K562 (cell line): ENCODE measurements around the gene TSPAN13. TPM values are rescaled to one million over a fixed set of nuclear protein-coding genes. Genes with fewer than 3 reads are reported as not detected.

ENCODE experiments used
- ATF1 ChIP-seq, 2 experiments: fragments of 450-650 bp in 1 of 2; IDR thresholded peaks; 2 replicates each; pipeline ENCODE4 v1.6.1; 2016; ENCODE audit warnings: missing compliant biosample characterization in 1 of 2, missing genetic modification characterization in 1 of 2
- FIP1L1 ChIP-seq: fragments of 200-400 bp; formaldehyde crosslinking; IDR thresholded peaks from 2 replicates; pipeline ENCODE4 v1.6.1; 2018; ENCODE audit warnings: mild to moderate bottlenecking, low read depth, low read length; ENCODE audit not compliant: poor library complexity, severe bottlenecking
- KLF6 ChIP-seq: fragments of 250-450 bp; sonication (Bioruptor Pico); IDR thresholded peaks from 2 replicates; pipeline ENCODE4 v1.4.0; 2020; ENCODE audit warnings: mild to moderate bottlenecking, moderate library complexity, borderline replicate concordance
- MAFK ChIP-seq: IDR thresholded peaks from 2 replicates; pipeline ENCODE4 v1.6.1; 2011; ENCODE audit warnings: low read length, improper control_type of control experiment
- MEIS2 ChIP-seq: fragments of 450-650 bp; IDR thresholded peaks from 2 replicates; pipeline ENCODE4 v1.6.1; 2014; ENCODE audit warnings: mild to moderate bottlenecking; ENCODE audit not compliant: partially characterized antibody
- POLR2AphosphoS2 ChIP-seq: IDR thresholded peaks from 2 replicates; pipeline ENCODE4 v1.6.1; 2012; ENCODE audit warnings: low read length, improper control_type of control experiment
- POLR2G ChIP-seq: fragments of 200-400 bp; formaldehyde crosslinking; IDR thresholded peaks from 2 replicates; pipeline ENCODE4 v1.6.1; 2017; ENCODE audit warnings: low read depth, mild to moderate bottlenecking, antibody characterized with exemption, low read length, moderate library complexity
- RBBP5 ChIP-seq: fragments of 200-600 bp; sonication (generic); IDR thresholded peaks from 2 replicates; pipeline ENCODE4 v1.6.1; 2012; ENCODE audit warnings: borderline replicate concordance, mild to moderate bottlenecking, low read length, control low read depth, inconsistent platforms; ENCODE audit not compliant: insufficient read depth, poor library complexity, severe bottlenecking
- STAT5A ChIP-seq: IDR thresholded peaks from 2 replicates; pipeline ENCODE4 v1.6.1; 2012; ENCODE audit warnings: low read length, inconsistent platforms, borderline replicate concordance
- U2AF2 ChIP-seq: fragments of 200-400 bp; formaldehyde crosslinking; optimal IDR thresholded peaks from 2 replicates; pipeline ENCODE3; 2017; ENCODE audit warnings: low read depth, mild to moderate bottlenecking, low read length
- XRCC4 ChIP-seq: IDR thresholded peaks from one replicate; pipeline ENCODE4 v1.6.1; 2011; ENCODE audit not compliant: insufficient read depth, insufficient read length; ENCODE audit errors: extremely low read depth
- ZNF121 ChIP-seq: sonication (generic); formaldehyde crosslinking; conservative IDR thresholded peaks from 2 replicates; pipeline ENCODE4 v1.8.0; 2022; ENCODE audit warnings: missing genetic modification reagents
- ZNF197 ChIP-seq: fragments of 200-800 bp; sonication (Bioruptor generic); IDR thresholded peaks from 2 replicates; pipeline ENCODE4 v1.6.1; 2016; ENCODE audit warnings: low read depth, missing genetic modification characterization, missing compliant biosample characterization
- ZNF57 ChIP-seq: fragments of 450-650 bp; formaldehyde crosslinking; IDR thresholded peaks from 2 replicates; pipeline ENCODE4 v1.4.0; 2020; ENCODE audit warnings: mild to moderate bottlenecking, moderate library complexity
- polyA plus RNA-seq, 8 experiments: library from polyadenylated mRNA; depleted of rRNA in 4 of 8; stranded (reverse) in 5 of 8; unstranded in 3 of 8; fragments of >200 nt; fragmentation: Nextera tagmentation in 2 of 8; fragmentation: Illumina TruSeq in 1 of 8; extraction: Ambion mirVana in 2 of 8; extraction: Trizol in 1 of 8; gene quantifications; 2 replicates each; pipeline versions ENCODE4 v1.2.1 to v1.2.3, GENCODE V29; 2011 to 2014; ENCODE audit warnings: inconsistent platforms in 1 of 8, missing spikeins in 1 of 8
- total RNA-seq, 7 experiments: library from RNA; depleted of rRNA in 6 of 7; stranded (reverse); fragments of >200 nt in 6 of 7; fragmentation: Illumina TruSeq in 2 of 7; extraction: Trizol in 2 of 7; gene quantifications; 2 replicates each; pipeline versions ENCODE4 v1.2.1 to v1.2.3, GENCODE V29; 2011 to 2021; ENCODE audit warnings: low replicate concordance in 1 of 7
- TF ChIP-seq, protein P1 (sequence below): fragments of 450-650 bp; formaldehyde crosslinking; IDR thresholded peaks from 2 replicates; pipeline ENCODE4 v1.4.0; 2022; ENCODE audit warnings: missing genetic modification characterization
- TF ChIP-seq, protein P2 (sequence below): sonication (generic); formaldehyde crosslinking; IDR thresholded peaks from 2 replicates; pipeline ENCODE4 v1.8.1; 2022; ENCODE audit warnings: missing genetic modification reagents
- TF ChIP-seq, protein P3 (sequence below): sonication (generic); formaldehyde crosslinking; IDR thresholded peaks from 2 replicates; pipeline ENCODE4 v1.8.0; 2023; ENCODE audit warnings: mild to moderate bottlenecking, missing genetic modification reagents
- TF ChIP-seq, protein P4 (sequence below): sonication (generic); formaldehyde crosslinking; IDR thresholded peaks from 2 replicates; pipeline ENCODE4 v1.9.0; 2022; ENCODE audit warnings: mild to moderate bottlenecking, missing genetic modification reagents
- TF ChIP-seq, protein P5 (sequence below): sonication (generic); formaldehyde crosslinking; IDR thresholded peaks from 2 replicates; pipeline ENCODE4 v1.8.1; 2023; ENCODE audit warnings: mild to moderate bottlenecking, missing genetic modification reagents

Gene TSPAN13
- total and polyA plus RNA-seq, 9 of the 15 experiments (the other 6 are each of a cell fraction or from before 2014, with no cell fraction given), result 7.8 to 46.3 (median 20.0) TPM

DNA sequence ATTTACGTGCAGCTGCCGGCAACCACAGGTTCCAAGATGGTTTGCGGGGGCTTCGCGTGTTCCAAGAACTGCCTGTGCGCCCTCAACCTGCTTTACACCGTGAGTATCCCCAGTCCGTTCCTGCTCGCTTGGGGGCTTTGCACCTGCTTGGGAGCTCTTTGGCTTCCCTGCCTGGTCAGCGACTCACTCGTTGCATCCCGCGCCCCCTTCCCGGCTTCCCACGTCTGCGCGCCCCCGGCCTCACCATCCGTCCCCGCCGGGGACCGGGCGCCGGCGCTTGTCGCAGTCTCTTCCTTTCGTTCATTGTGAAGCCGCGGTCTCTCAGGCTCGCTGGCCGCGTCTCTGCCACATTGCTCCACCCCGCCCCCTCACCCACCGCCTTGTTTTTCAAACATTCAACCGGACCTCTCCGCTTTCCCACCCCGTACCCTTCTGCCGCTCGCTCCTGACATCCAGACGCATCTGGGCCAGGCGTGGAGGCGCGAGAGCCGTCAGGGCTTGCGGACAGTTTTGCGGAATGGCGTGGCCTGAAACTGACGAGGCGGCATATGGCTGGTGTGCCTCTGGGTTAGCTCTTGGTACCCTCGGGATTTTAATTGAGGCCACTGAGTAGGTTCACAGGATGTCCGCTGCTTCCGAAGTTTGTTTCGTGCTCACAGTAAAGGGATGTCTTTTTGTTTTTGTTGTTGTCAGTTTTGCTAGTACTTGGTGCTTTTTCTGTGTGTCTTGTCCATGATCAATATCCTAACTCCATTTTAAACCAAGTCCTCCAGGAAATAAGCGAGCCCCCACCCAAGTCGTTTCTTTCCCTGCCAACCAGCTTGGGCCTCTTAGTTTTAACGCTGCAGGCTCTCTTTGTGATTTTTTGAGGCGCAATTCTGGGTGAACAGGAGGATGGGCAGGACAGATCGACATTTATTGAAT lies 639 bp downstream of the TSPAN13 start (continued):
- TF ChIP-seq STAT5A (no peak), ZNF57 (CRISPR knock-in tag) (no peak), U2AF2 (no peak), POLR2AphosphoS2 (no peak), MAFK (no peak), ATF1 (CRISPR knock-in tag; IDR thresholded peaks at IDR 0.05) (no peak), ATF1 (tag; IDR thresholded peaks at IDR 0.05) (no peak), MEIS2 (no peak), ZNF197 (CRISPR knock-in tag) (no peak), FIP1L1 (no peak), KLF6 (CRISPR knock-in tag) (no peak), XRCC4 (no peak), RBBP5 (peak; percentile 88), POLR2G (peak; percentile 61), ZNF121 (no peak)
- TF ChIP-seq, protein P1, sequence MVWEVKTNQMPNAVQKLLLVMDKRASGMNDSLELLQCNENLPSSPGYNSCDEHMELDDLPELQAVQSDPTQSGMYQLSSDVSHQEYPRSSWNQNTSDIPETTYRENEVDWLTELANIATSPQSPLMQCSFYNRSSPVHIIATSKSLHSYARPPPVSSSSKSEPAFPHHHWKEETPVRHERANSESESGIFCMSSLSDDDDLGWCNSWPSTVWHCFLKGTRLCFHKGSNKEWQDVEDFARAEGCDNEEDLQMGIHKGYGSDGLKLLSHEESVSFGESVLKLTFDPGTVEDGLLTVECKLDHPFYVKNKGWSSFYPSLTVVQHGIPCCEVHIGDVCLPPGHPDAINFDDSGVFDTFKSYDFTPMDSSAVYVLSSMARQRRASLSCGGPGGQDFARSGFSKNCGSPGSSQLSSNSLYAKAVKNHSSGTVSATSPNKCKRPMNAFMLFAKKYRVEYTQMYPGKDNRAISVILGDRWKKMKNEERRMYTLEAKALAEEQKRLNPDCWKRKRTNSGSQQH (CRISPR knock-in tag), result no peak
- TF ChIP-seq, protein P2, sequence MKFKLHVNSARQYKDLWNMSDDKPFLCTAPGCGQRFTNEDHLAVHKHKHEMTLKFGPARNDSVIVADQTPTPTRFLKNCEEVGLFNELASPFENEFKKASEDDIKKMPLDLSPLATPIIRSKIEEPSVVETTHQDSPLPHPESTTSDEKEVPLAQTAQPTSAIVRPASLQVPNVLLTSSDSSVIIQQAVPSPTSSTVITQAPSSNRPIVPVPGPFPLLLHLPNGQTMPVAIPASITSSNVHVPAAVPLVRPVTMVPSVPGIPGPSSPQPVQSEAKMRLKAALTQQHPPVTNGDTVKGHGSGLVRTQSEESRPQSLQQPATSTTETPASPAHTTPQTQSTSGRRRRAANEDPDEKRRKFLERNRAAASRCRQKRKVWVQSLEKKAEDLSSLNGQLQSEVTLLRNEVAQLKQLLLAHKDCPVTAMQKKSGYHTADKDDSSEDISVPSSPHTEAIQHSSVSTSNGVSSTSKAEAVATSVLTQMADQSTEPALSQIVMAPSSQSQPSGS (CRISPR knock-in tag), result no peak
- TF ChIP-seq, protein P3, sequence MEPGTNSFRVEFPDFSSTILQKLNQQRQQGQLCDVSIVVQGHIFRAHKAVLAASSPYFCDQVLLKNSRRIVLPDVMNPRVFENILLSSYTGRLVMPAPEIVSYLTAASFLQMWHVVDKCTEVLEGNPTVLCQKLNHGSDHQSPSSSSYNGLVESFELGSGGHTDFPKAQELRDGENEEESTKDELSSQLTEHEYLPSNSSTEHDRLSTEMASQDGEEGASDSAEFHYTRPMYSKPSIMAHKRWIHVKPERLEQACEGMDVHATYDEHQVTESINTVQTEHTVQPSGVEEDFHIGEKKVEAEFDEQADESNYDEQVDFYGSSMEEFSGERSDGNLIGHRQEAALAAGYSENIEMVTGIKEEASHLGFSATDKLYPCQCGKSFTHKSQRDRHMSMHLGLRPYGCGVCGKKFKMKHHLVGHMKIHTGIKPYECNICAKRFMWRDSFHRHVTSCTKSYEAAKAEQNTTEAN, result no peak
- TF ChIP-seq, protein P4, sequence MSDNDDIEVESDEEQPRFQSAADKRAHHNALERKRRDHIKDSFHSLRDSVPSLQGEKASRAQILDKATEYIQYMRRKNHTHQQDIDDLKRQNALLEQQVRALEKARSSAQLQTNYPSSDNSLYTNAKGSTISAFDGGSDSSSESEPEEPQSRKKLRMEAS (CRISPR knock-in tag), result no peak
- TF ChIP-seq, protein P5, sequence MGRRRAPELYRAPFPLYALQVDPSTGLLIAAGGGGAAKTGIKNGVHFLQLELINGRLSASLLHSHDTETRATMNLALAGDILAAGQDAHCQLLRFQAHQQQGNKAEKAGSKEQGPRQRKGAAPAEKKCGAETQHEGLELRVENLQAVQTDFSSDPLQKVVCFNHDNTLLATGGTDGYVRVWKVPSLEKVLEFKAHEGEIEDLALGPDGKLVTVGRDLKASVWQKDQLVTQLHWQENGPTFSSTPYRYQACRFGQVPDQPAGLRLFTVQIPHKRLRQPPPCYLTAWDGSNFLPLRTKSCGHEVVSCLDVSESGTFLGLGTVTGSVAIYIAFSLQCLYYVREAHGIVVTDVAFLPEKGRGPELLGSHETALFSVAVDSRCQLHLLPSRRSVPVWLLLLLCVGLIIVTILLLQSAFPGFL, result no peak
